ENCODE data around the gene KIAA1614.

DNA sequence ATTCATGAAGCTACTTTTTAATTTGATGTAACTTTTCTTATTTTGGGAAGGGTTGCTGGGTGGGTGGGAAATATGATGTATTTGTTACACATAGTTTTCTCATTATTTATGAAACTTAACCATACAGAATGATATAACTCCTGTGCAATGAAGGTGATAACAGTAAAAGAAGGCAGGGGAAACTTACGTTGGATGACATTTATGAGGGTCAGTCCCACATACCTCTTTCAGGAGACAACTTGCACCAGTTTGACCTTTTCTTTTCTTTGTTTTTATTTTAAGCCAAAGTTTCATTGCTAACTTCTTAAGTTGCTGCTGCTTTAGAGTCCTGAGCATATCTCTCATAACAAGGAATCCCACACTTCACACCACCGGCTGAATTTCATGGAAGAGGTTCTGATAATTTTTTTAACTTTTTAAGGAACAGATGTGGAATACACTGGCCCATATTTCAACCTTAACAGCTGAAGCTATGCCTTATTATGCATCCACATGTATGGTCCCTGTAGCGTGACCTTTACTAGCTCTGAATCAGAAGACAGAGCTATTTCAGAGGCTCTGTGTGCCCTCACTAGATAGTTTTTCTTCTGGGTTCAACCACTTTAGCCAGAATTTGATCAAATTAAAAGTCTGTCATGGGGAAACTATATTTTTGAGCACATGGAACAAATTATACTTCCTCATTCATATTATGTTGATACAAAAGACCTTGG is 28.0 kb upstream of the KIAA1614 start:
- no peak for TF ChIP-seq EZH2 (IDR thresholded peaks at IDR 0.05; ENCODE audit: low read depth)
- TF ChIP-seq, protein P1, sequence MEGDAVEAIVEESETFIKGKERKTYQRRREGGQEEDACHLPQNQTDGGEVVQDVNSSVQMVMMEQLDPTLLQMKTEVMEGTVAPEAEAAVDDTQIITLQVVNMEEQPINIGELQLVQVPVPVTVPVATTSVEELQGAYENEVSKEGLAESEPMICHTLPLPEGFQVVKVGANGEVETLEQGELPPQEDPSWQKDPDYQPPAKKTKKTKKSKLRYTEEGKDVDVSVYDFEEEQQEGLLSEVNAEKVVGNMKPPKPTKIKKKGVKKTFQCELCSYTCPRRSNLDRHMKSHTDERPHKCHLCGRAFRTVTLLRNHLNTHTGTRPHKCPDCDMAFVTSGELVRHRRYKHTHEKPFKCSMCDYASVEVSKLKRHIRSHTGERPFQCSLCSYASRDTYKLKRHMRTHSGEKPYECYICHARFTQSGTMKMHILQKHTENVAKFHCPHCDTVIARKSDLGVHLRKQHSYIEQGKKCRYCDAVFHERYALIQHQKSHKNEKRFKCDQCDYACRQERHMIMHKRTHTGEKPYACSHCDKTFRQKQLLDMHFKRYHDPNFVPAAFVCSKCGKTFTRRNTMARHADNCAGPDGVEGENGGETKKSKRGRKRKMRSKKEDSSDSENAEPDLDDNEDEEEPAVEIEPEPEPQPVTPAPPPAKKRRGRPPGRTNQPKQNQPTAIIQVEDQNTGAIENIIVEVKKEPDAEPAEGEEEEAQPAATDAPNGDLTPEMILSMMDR (conservative IDR thresholded peaks at IDR 0.05): no peak

Measured in PC-9 (cell line).